ENCODE data around the gene NFATC3.

GRCh38 chr16:68216240-68216639 lies 131.1 kb downstream of the NFATC3 start:
- TF ChIP-seq CTCF (IDR thresholded peaks at IDR 0.05): no peak
- no peak for TF ChIP-seq POLR2A (IDR thresholded peaks at IDR 0.05)

Measured in heart left ventricle (tissue), 13 donors.